ENCODE measurements around the gene PVRIG. TPM values are rescaled to one million over a fixed set of nuclear protein-coding genes. Genes with fewer than 3 reads are reported as not detected.
A peak's percentile ranks its signal among the peaks of the same experiment; 100 is the strongest.
"Not testable (repeated sequence)": the region's sequence is repeated elsewhere in the genome, so short reads cannot be mapped to it uniquely, and the experiment has no call there.

The PVRIG gene
- total RNA-seq, 1 experiment from 2014 or later: 0.70 TPM

- not testable (repeated sequence) for H3K27me3 ChIP-seq (ENCODE audit: insufficient read depth, low read length); H4K91ac ChIP-seq (ENCODE audit: insufficient read length, low read depth, low read length); H3K4me1 ChIP-seq (ENCODE audit: insufficient read depth, low read length); H2BK20ac ChIP-seq (ENCODE audit: low read depth, low read length, poor library complexity, severe bottlenecking); H3K14ac ChIP-seq (ENCODE audit: insufficient read depth, low read length); H3K23ac ChIP-seq (ENCODE audit: insufficient read length, low read depth, low read length); H3K79me2 ChIP-seq (ENCODE audit: insufficient read depth, low read length); H4K20me1 ChIP-seq (ENCODE audit: control insufficient read depth, insufficient read depth, insufficient read length); H3T11ph ChIP-seq (ENCODE audit: low read length); H3K36me3 Mint-ChIP-seq (ENCODE audit: insufficient read depth in 1 of 3, low read depth in 3 of 3); H2AFZ ChIP-seq (ENCODE audit: low read length); H3K4ac ChIP-seq (ENCODE audit: low read depth, low read length); H3K27ac ChIP-seq (ENCODE audit: insufficient read length, low read depth, low read length); H3K23me2 ChIP-seq (ENCODE audit: insufficient read length, low read depth, low read length, poor library complexity, severe bottlenecking); H3K9me3 Mint-ChIP-seq; H3K56ac ChIP-seq (ENCODE audit: insufficient read length, low read depth, low read length); H3K18ac ChIP-seq (ENCODE audit: insufficient read length, low read depth, low read length); H3K79me1 ChIP-seq (ENCODE audit: insufficient read depth, low read depth, low read length, poor library complexity, severe bottlenecking); DNase-seq; H3K27me3 Mint-ChIP-seq (ENCODE audit: low read depth); H3K9ac ChIP-seq (ENCODE audit: extremely low read depth, insufficient read length, low read length); H3K4me2 ChIP-seq (ENCODE audit: insufficient read depth, insufficient read length, low read length); H2BK15ac ChIP-seq (ENCODE audit: low read depth, low read length); H3K9me3 ChIP-seq (ENCODE audit: control insufficient read depth, low read depth, low read length); H2BK12ac ChIP-seq (ENCODE audit: insufficient read length, low read depth, low read length); H2BK120ac ChIP-seq (ENCODE audit: low read depth, low read length, poor library complexity, severe bottlenecking); H2BK5ac ChIP-seq (ENCODE audit: insufficient read length, low read length); H3K27ac Mint-ChIP-seq; H2AK5ac ChIP-seq (ENCODE audit: insufficient read length, low read length); H4K5ac ChIP-seq (ENCODE audit: insufficient read length, low read depth, low read length); H4K8ac ChIP-seq (replicated peaks; ENCODE audit: insufficient read length, low read depth, low read length)
- Mint-ChIP-seq H3K4me1 (peaks cover 27 to 44% of the 10 kb centered on the region in 2 experiments), H3K4me3 (peak overlapping the region in 1 of 2 experiments; percentile 63; a peak in 3 of 5 replicates)
- no CpG with 5 or more reads among the region's 14 CpGs for WGBS (ENCODE audit: extremely low coverage, insufficient read length, low lambda C conversion rate)
Observed at GRCh38 chr7:100269306-100270045, 49.7 kb downstream of the PVRIG start.

GRCh38 chr7:100270046-100270918 lies 50.5 kb downstream of the PVRIG start:
- H3K4me1 ChIP-seq (ENCODE audit: insufficient read depth, low read length); H2AK5ac ChIP-seq (ENCODE audit: insufficient read length, low read length); H2BK5ac ChIP-seq (ENCODE audit: insufficient read length, low read length); H3K9me3 ChIP-seq (ENCODE audit: control insufficient read depth, low read depth, low read length); H4K8ac ChIP-seq (replicated peaks; ENCODE audit: insufficient read length, low read depth, low read length); H2BK120ac ChIP-seq (ENCODE audit: low read depth, low read length, poor library complexity, severe bottlenecking); H2BK15ac ChIP-seq (ENCODE audit: low read depth, low read length); H4K20me1 ChIP-seq (ENCODE audit: control insufficient read depth, insufficient read depth, insufficient read length); H3K27ac ChIP-seq (ENCODE audit: insufficient read length, low read depth, low read length); H2BK20ac ChIP-seq (ENCODE audit: low read depth, low read length, poor library complexity, severe bottlenecking); H3K56ac ChIP-seq (ENCODE audit: insufficient read length, low read depth, low read length); H3K23ac ChIP-seq (ENCODE audit: insufficient read length, low read depth, low read length); DNase-seq; H2AFZ ChIP-seq (ENCODE audit: low read length); H2BK12ac ChIP-seq (ENCODE audit: insufficient read length, low read depth, low read length); H3K9me3 Mint-ChIP-seq; H3K79me1 ChIP-seq (ENCODE audit: insufficient read depth, low read depth, low read length, poor library complexity, severe bottlenecking); H3T11ph ChIP-seq (ENCODE audit: low read length); H3K4ac ChIP-seq (ENCODE audit: low read depth, low read length); H4K91ac ChIP-seq (ENCODE audit: insufficient read length, low read depth, low read length); H4K5ac ChIP-seq (ENCODE audit: insufficient read length, low read depth, low read length); H3K27me3 Mint-ChIP-seq (ENCODE audit: low read depth); H3K36me3 Mint-ChIP-seq (ENCODE audit: insufficient read depth in 1 of 3, low read depth in 3 of 3); H3K14ac ChIP-seq (ENCODE audit: insufficient read depth, low read length); H3K79me2 ChIP-seq (ENCODE audit: insufficient read depth, low read length); H3K23me2 ChIP-seq (ENCODE audit: insufficient read length, low read depth, low read length, poor library complexity, severe bottlenecking); H3K18ac ChIP-seq (ENCODE audit: insufficient read length, low read depth, low read length); H3K9ac ChIP-seq (ENCODE audit: extremely low read depth, insufficient read length, low read length); H3K27me3 ChIP-seq (ENCODE audit: insufficient read depth, low read length): not testable (repeated sequence)
- H3K4me2 ChIP-seq (ENCODE audit: insufficient read depth, insufficient read length, low read length): peak overlapping the region; percentile 49
- H3K27ac Mint-ChIP-seq: peak overlapping the region in 2 of 3 experiments; percentile 95 to 97; a peak in 5 of 7 replicates
- peaks cover 27 to 44% of the 10 kb centered on the region in 2 experiments for H3K4me1 Mint-ChIP-seq
- peak overlapping the region; percentile 79 to 95 for H3K4me3 Mint-ChIP-seq
- no CpG with 5 or more reads among the region's 23 CpGs for WGBS (ENCODE audit: extremely low coverage, insufficient read length, low lambda C conversion rate)

All from H9 (cell line).